Mesothelial cell of epicardium (in vitro differentiated cells): ENCODE data around the gene BMP6. TPM values are rescaled to one million over a fixed set of nuclear protein-coding genes. Genes with fewer than 3 reads are reported as not detected.

Source experiments
- DNase-seq, 2 experiments: peaks; one replicate each; pipeline ENCODE4 v3.0.0; 2021; ENCODE audit warnings: low spot score in 2 of 2; ENCODE audit not compliant: unreplicated experiment in 2 of 2
- H3K27ac Mint-ChIP-seq: 2 replicates; pipeline ENCODE4 v1.8.0; 2021; ENCODE audit warnings: mixed read lengths
- H3K27me3 Mint-ChIP-seq: 2 replicates; pipeline ENCODE4 v1.8.0; 2021; ENCODE audit warnings: low read depth, mixed read lengths
- H3K36me3 Mint-ChIP-seq: 2 replicates; pipeline ENCODE4 v1.8.0; 2021; ENCODE audit warnings: mixed read lengths
- H3K4me1 Mint-ChIP-seq: 2 replicates; pipeline ENCODE4 v1.8.0; 2021; ENCODE audit warnings: mixed read lengths
- H3K4me3 Mint-ChIP-seq: 2 replicates; pipeline ENCODE4 v1.8.0; 2021; ENCODE audit warnings: mild to moderate bottlenecking, moderate library complexity, mixed read lengths
- H3K9me3 Mint-ChIP-seq: 2 replicates; pipeline ENCODE4 v1.8.0; 2021; ENCODE audit warnings: mixed read lengths
- total RNA-seq: library from RNA; stranded (reverse); gene quantifications from 3 replicates; pipeline ENCODE4 v1.2.1, GENCODE V29; 2021
- TF ChIP-seq, protein P1 (sequence below): fragments of 200-600 bp; sonication (generic); IDR thresholded peaks from one replicate; pipeline ENCODE4 v1.5.0; 2021; ENCODE audit warnings: antibody characterized with exemption; ENCODE audit not compliant: unreplicated experiment

BMP6 gene
- total RNA-seq, 1 donor from 2014 or later = 3.6 TPM

DNA sequence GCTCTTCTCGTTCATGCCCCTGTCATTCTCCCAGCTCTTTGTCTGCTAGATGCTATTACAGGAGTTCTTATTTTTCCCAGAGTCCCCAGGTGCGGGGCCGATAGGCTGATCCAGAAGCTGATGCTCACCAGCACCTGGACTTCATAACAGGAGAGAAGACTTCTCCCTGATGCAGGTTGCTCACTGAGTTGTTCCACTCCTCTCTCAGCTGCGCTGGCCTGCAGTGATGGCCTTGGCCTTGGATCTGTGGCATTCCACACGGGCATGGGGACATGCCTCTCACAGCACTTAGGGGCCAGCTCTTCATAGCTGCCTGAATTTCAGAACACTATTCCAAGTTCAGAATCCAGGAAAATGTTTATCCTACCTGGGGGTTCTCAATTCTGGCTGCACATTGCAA, 191.8 kb downstream of the BMP6 start:
- H3K27ac Mint-ChIP-seq = no peak overlapping the region
- H3K9me3 Mint-ChIP-seq = no peaks in the 10 kb centered on the region
- DNase-seq = no peak
- no peak overlapping the region for H3K4me3 Mint-ChIP-seq
- no peaks in the 10 kb centered on the region for H3K4me1 Mint-ChIP-seq
- H3K36me3 Mint-ChIP-seq = no peaks in the 10 kb centered on the region
- TF ChIP-seq, protein P1, sequence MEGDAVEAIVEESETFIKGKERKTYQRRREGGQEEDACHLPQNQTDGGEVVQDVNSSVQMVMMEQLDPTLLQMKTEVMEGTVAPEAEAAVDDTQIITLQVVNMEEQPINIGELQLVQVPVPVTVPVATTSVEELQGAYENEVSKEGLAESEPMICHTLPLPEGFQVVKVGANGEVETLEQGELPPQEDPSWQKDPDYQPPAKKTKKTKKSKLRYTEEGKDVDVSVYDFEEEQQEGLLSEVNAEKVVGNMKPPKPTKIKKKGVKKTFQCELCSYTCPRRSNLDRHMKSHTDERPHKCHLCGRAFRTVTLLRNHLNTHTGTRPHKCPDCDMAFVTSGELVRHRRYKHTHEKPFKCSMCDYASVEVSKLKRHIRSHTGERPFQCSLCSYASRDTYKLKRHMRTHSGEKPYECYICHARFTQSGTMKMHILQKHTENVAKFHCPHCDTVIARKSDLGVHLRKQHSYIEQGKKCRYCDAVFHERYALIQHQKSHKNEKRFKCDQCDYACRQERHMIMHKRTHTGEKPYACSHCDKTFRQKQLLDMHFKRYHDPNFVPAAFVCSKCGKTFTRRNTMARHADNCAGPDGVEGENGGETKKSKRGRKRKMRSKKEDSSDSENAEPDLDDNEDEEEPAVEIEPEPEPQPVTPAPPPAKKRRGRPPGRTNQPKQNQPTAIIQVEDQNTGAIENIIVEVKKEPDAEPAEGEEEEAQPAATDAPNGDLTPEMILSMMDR = no peak
- peaks cover 3% of the 10 kb centered on the region for H3K27me3 Mint-ChIP-seq

DNA sequence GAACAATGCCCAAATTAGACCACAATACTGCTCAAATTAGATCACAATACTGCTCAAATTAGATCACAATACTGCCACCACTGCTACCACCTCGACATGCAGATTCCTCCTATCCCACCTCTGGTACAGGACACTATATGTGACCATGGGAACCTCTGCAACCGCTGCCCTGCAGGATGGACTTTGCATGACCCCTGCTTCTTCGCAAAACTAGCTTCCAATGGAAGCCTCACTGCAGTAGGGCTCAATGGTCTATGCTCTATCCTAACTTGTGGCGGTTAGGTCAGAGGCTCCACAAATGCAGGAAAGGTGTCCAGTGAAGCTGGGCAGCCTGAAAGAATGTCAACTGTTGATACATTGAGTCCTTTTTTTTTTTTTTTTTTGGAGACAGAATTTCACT, 192.5 kb downstream of the BMP6 start:
- Mint-ChIP-seq H3K36me3 (no peaks in the 10 kb centered on the region), H3K27ac (no peak overlapping the region)

DNA sequence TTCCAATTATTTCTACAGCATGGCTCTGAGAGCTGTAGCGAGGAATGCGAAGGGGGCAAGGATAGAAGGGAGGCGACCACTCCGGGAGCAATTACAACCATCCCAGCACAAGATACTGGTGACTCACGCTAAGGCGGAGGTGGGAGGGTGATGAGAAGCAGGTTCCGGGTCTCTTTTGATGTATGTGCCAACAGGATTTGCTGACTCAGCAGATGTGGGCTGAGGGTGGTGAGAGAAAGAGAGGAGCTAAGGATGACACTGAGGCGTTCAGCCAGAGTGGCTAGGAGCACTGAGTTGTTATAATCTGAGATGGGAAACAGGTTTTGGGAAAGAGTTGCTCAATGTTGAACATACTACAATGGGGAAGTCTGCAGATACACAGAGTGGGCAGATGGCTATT, 194.0 kb downstream of the BMP6 start:
- peaks cover 3% of the 10 kb centered on the region for H3K27me3 Mint-ChIP-seq
- no peaks in the 10 kb centered on the region for H3K4me1 Mint-ChIP-seq
- TF ChIP-seq, protein P1 = no peak
- no peak overlapping the region for H3K27ac Mint-ChIP-seq
- DNase-seq = peak in 1 of 2 experiments; percentile 54
- no peak overlapping the region for H3K4me3 Mint-ChIP-seq
- no peaks in the 10 kb centered on the region for H3K36me3 Mint-ChIP-seq
- peaks cover 8% of the 10 kb centered on the region for H3K9me3 Mint-ChIP-seq

More for the DNA sequence above, 192.5 kb downstream of the BMP6 start:
- peaks cover 3% of the 10 kb centered on the region for H3K27me3 Mint-ChIP-seq
- DNase-seq = no peak
- no peak overlapping the region for H3K4me3 Mint-ChIP-seq
- no peaks in the 10 kb centered on the region for H3K4me1 Mint-ChIP-seq
- H3K9me3 Mint-ChIP-seq = no peaks in the 10 kb centered on the region
- TF ChIP-seq, protein P1 = no peak

DNA sequence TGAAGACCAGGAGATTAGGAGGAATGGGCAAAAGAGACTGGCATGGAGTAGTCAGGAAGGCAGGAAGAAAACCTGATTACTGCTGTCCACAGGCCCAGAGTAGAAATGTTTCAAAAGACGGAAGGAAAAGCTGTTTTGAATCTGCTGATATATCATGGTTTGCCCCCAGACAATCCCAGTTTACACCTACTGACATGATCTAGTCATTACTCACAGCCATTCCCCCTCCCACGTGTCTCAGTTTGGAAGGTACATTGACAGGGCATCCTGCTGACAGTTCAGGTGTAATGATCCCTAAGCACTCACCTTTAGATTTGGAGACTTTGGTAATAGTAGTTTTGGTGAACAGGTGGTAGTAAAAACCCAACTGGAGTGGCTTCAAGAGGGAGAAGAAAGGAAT, 194.5 kb downstream of the BMP6 start:
- DNase-seq = no peak
- Mint-ChIP-seq H3K4me1 (no peaks in the 10 kb centered on the region), H3K27me3 (peaks cover 3% of the 10 kb centered on the region), H3K4me3 (no peak overlapping the region), H3K36me3 (peaks cover 2% of the 10 kb centered on the region), H3K27ac (no peak overlapping the region), H3K9me3 (peaks cover 14% of the 10 kb centered on the region)
- TF ChIP-seq, protein P1 = no peak

DNA sequence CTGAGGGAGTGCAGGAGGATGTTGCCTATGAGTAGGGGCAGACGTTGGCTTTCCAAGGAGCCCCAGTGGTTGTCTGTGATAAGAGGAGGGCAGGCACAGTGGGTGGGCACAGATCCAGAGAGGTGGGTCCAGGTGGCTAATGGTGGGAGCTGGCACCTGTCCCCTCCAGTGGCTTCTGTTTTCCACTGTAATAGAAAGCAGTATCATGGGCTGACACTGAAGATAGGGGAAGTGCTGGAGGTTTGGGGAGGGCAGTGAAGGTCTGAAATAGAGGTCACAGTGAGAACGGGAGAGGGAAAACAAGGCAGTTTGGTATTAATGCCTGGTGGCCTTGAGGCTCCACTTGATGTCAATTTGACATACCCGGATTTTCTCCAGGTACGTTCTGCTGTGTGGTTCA, 195.1 kb downstream of the BMP6 start:
- no peak for DNase-seq
- Mint-ChIP-seq H3K4me3 (no peak overlapping the region), H3K27me3 (peaks cover 2% of the 10 kb centered on the region), H3K4me1 (no peaks in the 10 kb centered on the region), H3K27ac (no peak overlapping the region), H3K36me3 (peaks cover 3% of the 10 kb centered on the region), H3K9me3 (peaks cover 16% of the 10 kb centered on the region)
- TF ChIP-seq, protein P1 = no peak

DNA sequence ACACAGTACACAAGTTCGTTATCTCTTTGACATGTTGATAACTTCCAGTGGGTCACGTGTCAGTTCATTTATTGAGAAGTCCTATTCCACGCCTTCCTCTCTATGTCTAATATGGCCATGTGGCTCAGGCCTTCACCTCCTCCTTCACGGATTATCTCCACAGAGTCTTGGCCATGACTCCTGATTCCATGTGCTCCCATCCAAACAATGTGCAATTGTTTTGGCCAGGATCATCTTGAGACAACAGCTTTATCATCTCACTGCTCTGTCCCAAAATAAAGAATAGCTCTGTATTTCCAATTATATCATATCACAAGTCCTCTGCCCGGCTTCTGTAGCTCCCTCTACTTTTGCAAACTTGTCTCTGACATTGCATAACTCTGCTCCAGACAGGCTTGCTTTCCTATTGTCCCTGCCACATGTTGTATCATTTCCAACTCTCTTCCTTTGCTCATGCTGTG, 195.8 kb downstream of the BMP6 start:
- no peak for DNase-seq
- H3K27me3 Mint-ChIP-seq = peaks cover 4% of the 10 kb centered on the region
- TF ChIP-seq, protein P1 = no peak
- H3K9me3 Mint-ChIP-seq = peaks cover 20% of the 10 kb centered on the region
- no peak overlapping the region for H3K4me3 Mint-ChIP-seq
- H3K27ac Mint-ChIP-seq = no peak overlapping the region
- H3K4me1 Mint-ChIP-seq = no peaks in the 10 kb centered on the region
- peaks cover 3% of the 10 kb centered on the region for H3K36me3 Mint-ChIP-seq
